SK-N-MC (cell line): Measurements from ENCODE around the gene CAMSAP1.

ENCODE experiments used
- DNase-seq: peaks from one replicate; pipeline ENCODE4 v3.0.0-alpha.2; 2011; ENCODE audit warnings: low read depth, low spot score
- H3K27ac ChIP-seq: fragments of 200-600 bp; sonication (generic); 2 replicates; pipeline ENCODE4 v1.5.1; 2016; ENCODE audit warnings: mixed run types
- H3K36me3 ChIP-seq: fragments of 200-600 bp; sonication (generic); 2 replicates; pipeline ENCODE4 v1.6.1; 2017; ENCODE audit warnings: antibody characterized with exemption, low read length, mixed read lengths; ENCODE audit not compliant: insufficient read depth
- H3K4me3 ChIP-seq: fragments of 200-600 bp; sonication (generic); 2 replicates; pipeline ENCODE4 v1.5.1; 2016
- H3K9ac ChIP-seq: fragments of 200-600 bp; sonication (generic); 2 replicates; pipeline ENCODE4 v1.8.0; 2017; ENCODE audit warnings: mixed run types, mixed read lengths; ENCODE audit not compliant: insufficient read length
- H3K9me3 ChIP-seq: fragments of 200-600 bp; sonication (generic); 2 replicates; pipeline ENCODE4 v1.6.1; 2017; ENCODE audit warnings: low read depth, mild to moderate bottlenecking, antibody characterized with exemption, low read length, moderate library complexity, mixed read lengths
- EZH2 ChIP-seq: fragments of 200-600 bp; sonication (generic); IDR thresholded peaks from one replicate; pipeline ENCODE4 v1.6.1; 2017; ENCODE audit warnings: antibody characterized with exemption
- FOXP2 ChIP-seq: optimal IDR thresholded peaks from 2 replicates; pipeline ENCODE3; 2011; ENCODE audit warnings: mild to moderate bottlenecking, moderate library complexity; ENCODE audit not compliant: insufficient read depth; ENCODE audit errors: extremely low read length, control extremely low read depth
- POLR2AphosphoS5 ChIP-seq: IDR thresholded peaks from 2 replicates; pipeline ENCODE4 v1.6.1; 2012; ENCODE audit warnings: mild to moderate bottlenecking, low read depth, low read length, borderline replicate concordance

The CAMSAP1 gene

DNA sequence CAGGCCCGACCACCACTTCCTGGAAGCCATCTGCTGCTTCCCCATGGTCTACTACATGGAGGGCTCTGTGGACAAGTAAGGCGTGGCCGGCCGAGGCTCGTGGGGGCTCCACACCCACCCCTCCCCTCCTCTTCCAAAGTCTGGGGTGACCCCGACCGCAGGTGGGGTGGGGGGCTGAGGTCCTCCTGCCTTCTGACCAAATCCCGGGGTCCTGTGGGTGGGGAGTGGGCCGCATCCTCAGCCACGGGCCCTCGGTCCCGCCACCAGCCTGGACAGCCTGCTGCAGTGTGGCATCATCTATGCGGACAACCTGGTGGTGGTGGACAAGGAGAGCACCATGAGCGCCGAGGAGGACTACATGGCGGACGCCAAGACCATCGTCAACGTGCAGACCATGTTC lies 128.9 kb downstream of the CAMSAP1 start:
- no peaks in the 10 kb centered on the region for H3K36me3 ChIP-seq
- H3K4me3 ChIP-seq, result no peak overlapping the region
- TF ChIP-seq FOXP2, result no peak
- TF ChIP-seq EZH2, result no peak
- no peak for TF ChIP-seq POLR2AphosphoS5
- no peak overlapping the region for H3K9ac ChIP-seq
- DNase-seq, result no peak
- H3K27ac ChIP-seq, result no peak overlapping the region
- no peaks in the 10 kb centered on the region for H3K9me3 ChIP-seq

DNA sequence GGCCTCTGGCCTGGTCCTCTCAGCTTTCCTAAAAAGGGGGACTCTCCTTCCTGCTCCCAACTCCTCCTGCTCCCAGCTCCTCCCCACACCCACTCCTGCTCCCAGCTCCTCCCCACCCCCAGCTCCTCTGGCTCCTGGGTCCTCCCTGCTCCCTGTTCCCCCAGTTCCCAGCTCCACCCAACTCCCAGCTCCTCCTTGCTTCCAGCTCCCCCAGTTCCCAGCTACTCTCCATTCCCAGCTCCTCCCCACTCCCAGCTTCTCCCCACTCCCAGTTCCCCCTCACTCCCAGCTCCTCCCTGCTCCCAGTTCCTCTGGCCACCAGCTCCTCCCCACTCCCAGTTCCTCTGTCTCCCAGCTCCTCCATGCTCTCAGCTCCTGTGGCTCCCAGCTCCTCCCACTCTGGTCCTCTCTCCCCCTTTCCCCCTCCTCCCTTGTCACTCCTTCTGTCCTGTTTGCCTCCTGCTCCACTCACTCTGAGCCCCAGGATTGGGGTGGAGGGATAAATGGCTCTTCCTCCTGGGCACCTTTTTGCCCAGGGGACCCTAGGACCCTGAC lies 129.6 kb downstream of the CAMSAP1 start:
- H3K9ac ChIP-seq, result no peak overlapping the region
- no peak overlapping the region for H3K27ac ChIP-seq
- H3K36me3 ChIP-seq, result no peaks in the 10 kb centered on the region
- no peak overlapping the region for H3K4me3 ChIP-seq
- no peaks in the 10 kb centered on the region for H3K9me3 ChIP-seq
- DNase-seq, result no peak
- no peak for TF ChIP-seq FOXP2
- TF ChIP-seq POLR2AphosphoS5, result no peak
- TF ChIP-seq EZH2, result no peak

- TF ChIP-seq POLR2AphosphoS5 (no peak), FOXP2 (no peak), EZH2 (no peak)
- no peaks in the 10 kb centered on the region for H3K36me3 ChIP-seq
- no peak for DNase-seq
- no peaks in the 10 kb centered on the region for H3K9me3 ChIP-seq
- no peak overlapping the region for H3K9ac ChIP-seq
- H3K27ac ChIP-seq, result no peak overlapping the region
- no peak overlapping the region for H3K4me3 ChIP-seq
Measured at GRCh38 chr9:135776893-135777622, 130.3 kb downstream of the CAMSAP1 start.

DNA sequence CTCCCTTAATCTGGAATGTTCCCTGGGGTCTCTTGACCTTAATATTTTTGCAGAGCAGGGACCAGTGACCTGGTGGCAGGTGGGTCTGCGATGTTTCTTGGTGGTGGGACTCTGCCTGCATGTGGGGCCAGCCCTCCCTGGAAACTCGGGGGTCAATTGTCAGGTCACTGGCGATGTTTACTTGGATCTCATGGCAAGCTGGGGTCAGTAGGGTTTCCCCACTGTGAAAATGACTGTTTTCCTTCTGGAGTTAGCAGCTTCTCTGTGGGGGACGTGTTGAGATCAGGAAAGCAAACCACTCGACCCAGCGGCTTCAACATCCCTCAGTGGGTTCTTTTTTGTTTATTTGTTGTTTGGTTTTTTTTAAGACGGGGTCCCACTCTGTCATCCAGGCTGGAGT lies 131.4 kb downstream of the CAMSAP1 start:
- H3K9me3 ChIP-seq, result no peaks in the 10 kb centered on the region
- H3K36me3 ChIP-seq, result no peaks in the 10 kb centered on the region
- TF ChIP-seq EZH2, result no peak
- no peak for TF ChIP-seq POLR2AphosphoS5
- no peak for TF ChIP-seq FOXP2
- no peak overlapping the region for H3K27ac ChIP-seq
- no peak for DNase-seq
- H3K4me3 ChIP-seq, result no peak overlapping the region
- no peak overlapping the region for H3K9ac ChIP-seq

DNA sequence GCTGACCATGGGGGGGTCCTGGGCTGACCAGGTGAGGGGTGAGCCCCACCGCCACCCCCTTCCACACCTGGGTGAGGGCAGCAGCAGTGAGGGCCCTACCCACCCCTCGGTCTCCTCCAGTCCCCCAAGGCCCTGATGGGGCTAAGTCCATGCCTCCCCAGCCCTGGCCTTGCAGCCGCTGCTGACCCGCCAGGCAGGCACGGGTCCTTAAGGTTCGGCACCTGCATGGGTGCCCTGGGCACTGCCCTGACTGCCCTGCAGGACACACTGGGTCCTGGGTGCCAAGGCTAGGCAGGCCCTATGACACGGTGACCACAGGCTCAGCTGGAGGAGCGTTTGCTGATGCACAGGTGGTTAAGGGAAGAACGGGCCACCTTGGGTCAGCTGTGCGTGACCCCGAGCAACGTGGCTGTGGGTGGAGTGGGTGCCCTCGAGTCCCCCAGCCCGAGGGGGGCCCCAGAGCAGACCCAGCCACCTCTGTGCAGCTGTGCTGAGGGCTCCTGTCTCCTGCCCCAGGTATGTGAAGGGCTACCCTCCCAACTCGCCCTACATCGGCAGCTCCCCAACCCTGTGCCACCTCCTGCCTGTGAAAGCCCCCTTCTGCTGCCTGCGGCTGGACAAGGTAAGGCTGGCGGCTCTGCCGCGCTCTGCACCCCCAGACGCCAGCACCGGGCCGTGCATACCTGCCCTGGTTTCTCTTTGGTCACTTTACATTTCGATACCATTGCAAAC lies 132.4 kb downstream of the CAMSAP1 start:
- H3K4me3 ChIP-seq, result no peak overlapping the region
- no peak overlapping the region for H3K9ac ChIP-seq
- no peaks in the 10 kb centered on the region for H3K36me3 ChIP-seq
- no peak overlapping the region for H3K27ac ChIP-seq
- no peak for DNase-seq
- H3K9me3 ChIP-seq, result no peaks in the 10 kb centered on the region
- TF ChIP-seq EZH2 (no peak), FOXP2 (no peak), POLR2AphosphoS5 (no peak)

GRCh38 chr9:135774239-135774747 lies 133.1 kb downstream of the CAMSAP1 start:
- H3K36me3 ChIP-seq, result no peaks in the 10 kb centered on the region

GRCh38 chr9:135773530-135774238 lies 133.7 kb downstream of the CAMSAP1 start:
- DNase-seq, result no peak
- no peak overlapping the region for H3K27ac ChIP-seq
- H3K4me3 ChIP-seq, result no peak overlapping the region
- H3K9ac ChIP-seq, result no peak overlapping the region
- H3K36me3 ChIP-seq, result no peaks in the 10 kb centered on the region
- TF ChIP-seq FOXP2, result no peak
- H3K9me3 ChIP-seq, result no peaks in the 10 kb centered on the region

More at GRCh38 chr9:135774239-135774747, 133.1 kb downstream of the CAMSAP1 start:
- Histone ChIP-seq H3K4me3 (no peak overlapping the region), H3K27ac (no peak overlapping the region), H3K9ac (no peak overlapping the region), H3K9me3 (no peaks in the 10 kb centered on the region)
- no peak for DNase-seq
- TF ChIP-seq POLR2AphosphoS5 (no peak), EZH2 (no peak), FOXP2 (no peak)
